Lung (tissue), 12 donors: ENCODE data around the gene CATSPERD. TPM values are rescaled to one million over a fixed set of nuclear protein-coding genes. Genes with fewer than 3 reads are reported as not detected.
"Not testable (repeated sequence)": the region's sequence is repeated elsewhere in the genome, so short reads cannot be mapped to it uniquely, and the experiment has no call there.

Experiments
- ATAC-seq: fragments of 200-7000 bp; cut with Tn5 transposase; one replicate; pipeline ENCODE4 v1.9.1; 2020; ENCODE audit warnings: moderate number of reproducible peaks; ENCODE audit not compliant: insufficient read depth, low FRiP score
- DNase-seq, 3 donors: peaks; one replicate each; pipeline ENCODE4 v3.0.0-alpha.2; 2013 to 2017
- H3K27ac ChIP-seq, 2 donors: one replicate each; pipeline ENCODE4 v1.5.1; 2013; ENCODE audit warnings: mild to moderate bottlenecking in 2 of 2, moderate library complexity in 2 of 2, control low read depth in 1 of 2, inconsistent platforms in 1 of 2, low read depth in 1 of 2, low read length in 1 of 2
- H3K27me3 ChIP-seq, 3 donors: one replicate each; pipeline ENCODE4 v1.5.1; 2013; ENCODE audit warnings: low read length in 2 of 3; ENCODE audit not compliant: control insufficient read depth in 3 of 3, insufficient read depth in 3 of 3
- H3K36me3 ChIP-seq, 4 donors: one replicate each; pipeline ENCODE4 v1.5.1; 2013; ENCODE audit warnings: low read length in 4 of 4, mild to moderate bottlenecking in 1 of 4, moderate library complexity in 1 of 4; ENCODE audit not compliant: control insufficient read depth in 4 of 4, insufficient read depth in 4 of 4
- H3K4me1 ChIP-seq, 5 donors: one replicate each; pipeline ENCODE4 v1.5.1; 2013; ENCODE audit warnings: low read length in 5 of 5, mild to moderate bottlenecking in 2 of 5, moderate library complexity in 1 of 5; ENCODE audit not compliant: control insufficient read depth in 5 of 5, insufficient read depth in 5 of 5
- H3K4me3 ChIP-seq: one replicate; pipeline ENCODE4 v1.5.1; 2013; ENCODE audit warnings: mild to moderate bottlenecking, control low read depth, moderate library complexity
- H3K9ac ChIP-seq, 2 donors: one replicate each; pipeline ENCODE4 v1.5.1; 2013; ENCODE audit warnings: low read length in 2 of 2, control low read depth in 1 of 2; ENCODE audit not compliant: insufficient read depth in 1 of 2
- H3K9me3 ChIP-seq, 4 donors: one replicate each; pipeline ENCODE4 v1.5.1; 2013; ENCODE audit warnings: low read length in 3 of 4, mild to moderate bottlenecking in 1 of 4, moderate library complexity in 1 of 4; ENCODE audit not compliant: control insufficient read depth in 4 of 4, insufficient read depth in 3 of 4
- CTCF ChIP-seq: IDR thresholded peaks from 2 replicates; pipeline ENCODE4 v1.5.1; 2012; ENCODE audit warnings: mild to moderate bottlenecking; ENCODE audit errors: control extremely low read depth, extremely low read depth
- WGBS, 2 donors: extraction: QIAGEN DNeasy Blood & Tissue Kit; methylation state at CpG; one replicate each; pipeline ENCODE4 v1.1.7; 2013; 5-methylcytosine and 5-hydroxymethylcytosine counted together
- polyA plus RNA-seq, 2 donors: library from polyadenylated mRNA; stranded (reverse); fragments of 200-250 nt; gene quantifications; one replicate each; pipeline ENCODE4 v1.2.1, GENCODE V29; 2013
- total RNA-seq, 2 donors: library from RNA; depleted of rRNA in 1 of 2; stranded (reverse); fragments of >200 nt in 1 of 2; gene quantifications; one replicate each; pipeline ENCODE4 v1.2.1, GENCODE V29; 2014 to 2021
- donor health status: control.
- donor health status: control.
- donor health status: Bipolar disorder and iron deficiency.
- donor health status: healthy.
- donor health status: DM: yes; HTN: yes; CAD: no.

The CATSPERD gene
- total and polyA plus RNA-seq, 4 donors: 8.2 to 11.3 (median 9.2) TPM

- 53 to 58% methylated on average over 73 to 76 of the region's 76 CpGs for WGBS, 2 donors
- Histone ChIP-seq H3K9me3 (no peaks in the 10 kb centered on the region), H3K27me3 (no peaks in the 10 kb centered on the region), H3K4me3 (peak overlapping the region; percentile 24), H3K27ac (peak overlapping the region in 1 of 2 donors; percentile 59), H3K4me1 (peaks cover 0 to 12% (median 3%) of the 10 kb centered on the region in 5 donors), H3K36me3 (peaks cover 0 to 14% (median 6%) of the 10 kb centered on the region in 4 donors), H3K9ac (no peak overlapping the region)
- ATAC-seq (no peak), DNase-seq (no peak)
- no peak for TF ChIP-seq CTCF
Observed at GRCh38 chr19:5687360-5688198, 32.9 kb upstream of the CATSPERD start.

GRCh38 chr19:5688262-5688881 lies 32.1 kb upstream of the CATSPERD start:
- H3K27me3 ChIP-seq, H3K9me3 ChIP-seq, H3K4me3 ChIP-seq, H3K27ac ChIP-seq, ATAC-seq, H3K9ac ChIP-seq, DNase-seq: not testable (repeated sequence)
- peaks cover 0 to 12% (median 3%) of the 10 kb centered on the region in 5 donors for H3K4me1 ChIP-seq
- WGBS, 2 donors: 95 to 96% methylated on average over 13 of the region's 13 CpGs
- peaks cover 1 to 19% (median 10%) of the 10 kb centered on the region in 4 donors for H3K36me3 ChIP-seq

GRCh38 chr19:5690125-5690954 lies 30.1 kb upstream of the CATSPERD start, which contains the start of gene RPL36:
Gene RPL36, plus strand, starts transcription at chr19:5690295. Its CDS starts 213 bp downstream, at chr19:5690508.
- Histone ChIP-seq H3K4me3 (peak within 1 kb of the TSS; percentile 77), H3K9ac (peak within 1 kb of the TSS; percentile 86 to 98), H3K27me3 (no peaks in the 10 kb centered on the region), H3K27ac (peak within 1 kb of the TSS; percentile 79 to 97), H3K9me3 (no peaks in the 10 kb centered on the region), H3K4me1 (peaks cover 0 to 16% (median 3%) of the 10 kb centered on the region in 5 donors), H3K36me3 (peaks cover 2 to 39% (median 20%) of the 10 kb centered on the region in 4 donors)
- TF ChIP-seq CTCF: peak; percentile 99
- ATAC-seq (peak; percentile 70), DNase-seq (peak; percentile 98)
- whole genome bisulfite sequencing, 2 donors: 0 to 1% methylated on average over 72 to 73 of the region's 73 CpGs
